GM21515 (cell line): Measurements from ENCODE around the gene NRG2.

Experiments
- ATAC-seq: cut with Tn5 transposase; IDR thresholded peaks from one replicate; pipeline ENCODE4 v1.9.1; 2021; ENCODE audit not compliant: unreplicated experiment

The NRG2 gene

GRCh38 chr5:140013536-140013935, 29.6 kb downstream of the NRG2 start:
- no peak for ATAC-seq

- no peak for ATAC-seq
These were observed 30.7 kb downstream of the NRG2 start for GRCh38 chr5:140012443-140012842.

- peak; percentile 69 for ATAC-seq
These were observed 31.7 kb downstream of the NRG2 start for GRCh38 chr5:140011297-140011802.

GRCh38 chr5:140010798-140011197, 32.3 kb downstream of the NRG2 start:
- ATAC-seq = peak; percentile 4

GRCh38 chr5:140007311-140007710, 35.8 kb downstream of the NRG2 start:
- ATAC-seq = no peak

- peak; percentile 92 for ATAC-seq
These were observed 37.9 kb downstream of the NRG2 start for GRCh38 chr5:140005145-140005591.

GRCh38 chr5:140004174-140004573, 38.9 kb downstream of the NRG2 start:
- ATAC-seq = no peak

GRCh38 chr5:140003519-140003918, 39.6 kb downstream of the NRG2 start:
- ATAC-seq = no peak

- no peak for ATAC-seq
These were observed 42.8 kb downstream of the NRG2 start for GRCh38 chr5:140000332-140000731.

- no peak for ATAC-seq
These were observed 44.3 kb downstream of the NRG2 start for GRCh38 chr5:139998837-139999236.

- no peak for ATAC-seq
These were observed 45.8 kb downstream of the NRG2 start for GRCh38 chr5:139997276-139997675.

GRCh38 chr5:139995929-139996328, 47.2 kb downstream of the NRG2 start:
- no peak for ATAC-seq

GRCh38 chr5:139994234-139994633, 48.9 kb downstream of the NRG2 start:
- ATAC-seq = no peak

GRCh38 chr5:139985733-139986132, 57.4 kb downstream of the NRG2 start:
- no peak for ATAC-seq

GRCh38 chr5:139985290-139985689, 57.8 kb downstream of the NRG2 start:
- no peak for ATAC-seq

GRCh38 chr5:139984816-139985215, 58.3 kb downstream of the NRG2 start:
- ATAC-seq = no peak

GRCh38 chr5:139982975-139983240, 60.2 kb downstream of the NRG2 start:
- ATAC-seq = no peak

GRCh38 chr5:139982157-139982974, 60.7 kb downstream of the NRG2 start:
- ATAC-seq = no peak

GRCh38 chr5:139980765-139981164, 62.3 kb downstream of the NRG2 start:
- no peak for ATAC-seq

- ATAC-seq = no peak
These were observed 63.2 kb downstream of the NRG2 start for GRCh38 chr5:139979943-139980342.

GRCh38 chr5:139979518-139979917, 63.6 kb downstream of the NRG2 start:
- ATAC-seq = no peak

- ATAC-seq = no peak
These were observed 66.4 kb downstream of the NRG2 start for GRCh38 chr5:139976703-139977102.

- no peak for ATAC-seq
These were observed 67.2 kb downstream of the NRG2 start for GRCh38 chr5:139975942-139976341.
